ENCODE measurements around the gene LINC00237. TPM values are rescaled to one million over a fixed set of nuclear protein-coding genes. Genes with fewer than 3 reads are reported as not detected.

LINC00237 gene
- polyA plus RNA-seq, 1 experiment = not detected

DNA sequence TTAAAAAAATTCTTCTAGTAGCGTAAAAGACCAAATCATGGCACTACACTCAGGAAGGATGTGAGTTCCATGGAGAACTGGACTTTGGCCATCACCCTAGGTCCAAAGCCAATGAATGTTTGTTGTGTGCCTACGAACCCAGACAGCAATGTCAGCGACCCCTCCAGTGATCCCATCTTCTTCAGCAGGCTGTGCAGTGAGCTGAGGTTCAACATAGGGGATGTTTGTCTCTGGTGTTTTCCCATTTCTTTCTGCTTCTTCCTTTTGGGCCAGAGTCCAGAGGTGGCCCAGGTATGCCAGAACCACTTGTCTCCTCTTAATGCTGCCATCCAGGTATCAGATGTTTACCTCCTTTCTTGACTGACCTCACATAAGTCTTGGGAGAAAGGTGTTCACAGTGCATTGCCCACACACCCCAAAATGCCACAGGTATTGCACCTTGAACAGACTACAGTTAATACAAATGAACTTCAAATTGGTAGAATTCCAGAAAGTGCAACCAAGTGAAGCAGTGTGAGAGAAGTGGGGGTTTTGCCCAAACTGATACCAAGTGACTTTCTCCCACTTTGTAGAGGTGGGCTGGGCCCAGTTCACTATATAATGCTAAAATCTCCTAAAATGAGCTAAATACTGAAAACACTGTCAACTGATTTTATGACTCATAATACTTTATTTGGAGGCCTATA is 33.9 kb upstream of the LINC00237 start:
- H3K27ac ChIP-seq (ENCODE audit: low read depth, low read length) = no peak overlapping the region
- POLR2A ChIA-PET = no interaction called here
- no peak overlapping the region for H3K4me3 ChIP-seq (ENCODE audit: low read depth, low read length)
- DNase-seq (ENCODE audit: low read depth, low spot score) = no peak
- H3K27me3 ChIP-seq (ENCODE audit: control insufficient read depth, insufficient read depth, low read length) = no peaks in the 10 kb centered on the region
- CTCF ChIA-PET = interaction anchor here (1.3 kb wide), 1 partner anchor 365 kb away, joined by 3 read pairs; no protein-coding TSS in a partner anchor
- TF ChIP-seq, protein P1, sequence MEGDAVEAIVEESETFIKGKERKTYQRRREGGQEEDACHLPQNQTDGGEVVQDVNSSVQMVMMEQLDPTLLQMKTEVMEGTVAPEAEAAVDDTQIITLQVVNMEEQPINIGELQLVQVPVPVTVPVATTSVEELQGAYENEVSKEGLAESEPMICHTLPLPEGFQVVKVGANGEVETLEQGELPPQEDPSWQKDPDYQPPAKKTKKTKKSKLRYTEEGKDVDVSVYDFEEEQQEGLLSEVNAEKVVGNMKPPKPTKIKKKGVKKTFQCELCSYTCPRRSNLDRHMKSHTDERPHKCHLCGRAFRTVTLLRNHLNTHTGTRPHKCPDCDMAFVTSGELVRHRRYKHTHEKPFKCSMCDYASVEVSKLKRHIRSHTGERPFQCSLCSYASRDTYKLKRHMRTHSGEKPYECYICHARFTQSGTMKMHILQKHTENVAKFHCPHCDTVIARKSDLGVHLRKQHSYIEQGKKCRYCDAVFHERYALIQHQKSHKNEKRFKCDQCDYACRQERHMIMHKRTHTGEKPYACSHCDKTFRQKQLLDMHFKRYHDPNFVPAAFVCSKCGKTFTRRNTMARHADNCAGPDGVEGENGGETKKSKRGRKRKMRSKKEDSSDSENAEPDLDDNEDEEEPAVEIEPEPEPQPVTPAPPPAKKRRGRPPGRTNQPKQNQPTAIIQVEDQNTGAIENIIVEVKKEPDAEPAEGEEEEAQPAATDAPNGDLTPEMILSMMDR (IDR thresholded peaks at IDR 0.05; ENCODE audit: low read depth, low read length) = no peak
- no peaks in the 10 kb centered on the region for H3K9me3 ChIP-seq (ENCODE audit: control insufficient read depth, insufficient read depth, low read length)

DNA sequence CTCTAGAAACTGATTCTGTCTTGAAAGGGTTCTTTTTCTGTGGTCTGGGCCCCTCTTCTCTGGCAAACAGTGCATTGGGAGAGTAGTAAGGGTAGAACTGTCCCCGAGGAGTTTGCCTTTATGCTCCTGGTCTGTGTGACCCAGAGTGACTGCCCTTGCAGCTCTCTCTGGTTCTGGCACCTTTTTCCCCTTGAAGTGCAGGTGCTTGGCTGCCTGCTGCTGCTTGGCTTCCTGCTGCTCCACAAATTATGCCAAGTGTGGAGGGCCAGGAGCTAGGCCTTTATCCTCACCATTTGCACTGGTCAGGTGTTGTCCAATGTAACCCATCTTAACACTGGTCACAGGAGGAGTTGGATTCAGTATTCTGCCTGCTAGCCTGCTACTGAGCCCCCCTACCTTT is 30.9 kb upstream of the LINC00237 start:
- CTCF ChIA-PET = no interaction called here
- H3K9me3 ChIP-seq (ENCODE audit: control insufficient read depth, insufficient read depth, low read length) = no peaks in the 10 kb centered on the region

DNA sequence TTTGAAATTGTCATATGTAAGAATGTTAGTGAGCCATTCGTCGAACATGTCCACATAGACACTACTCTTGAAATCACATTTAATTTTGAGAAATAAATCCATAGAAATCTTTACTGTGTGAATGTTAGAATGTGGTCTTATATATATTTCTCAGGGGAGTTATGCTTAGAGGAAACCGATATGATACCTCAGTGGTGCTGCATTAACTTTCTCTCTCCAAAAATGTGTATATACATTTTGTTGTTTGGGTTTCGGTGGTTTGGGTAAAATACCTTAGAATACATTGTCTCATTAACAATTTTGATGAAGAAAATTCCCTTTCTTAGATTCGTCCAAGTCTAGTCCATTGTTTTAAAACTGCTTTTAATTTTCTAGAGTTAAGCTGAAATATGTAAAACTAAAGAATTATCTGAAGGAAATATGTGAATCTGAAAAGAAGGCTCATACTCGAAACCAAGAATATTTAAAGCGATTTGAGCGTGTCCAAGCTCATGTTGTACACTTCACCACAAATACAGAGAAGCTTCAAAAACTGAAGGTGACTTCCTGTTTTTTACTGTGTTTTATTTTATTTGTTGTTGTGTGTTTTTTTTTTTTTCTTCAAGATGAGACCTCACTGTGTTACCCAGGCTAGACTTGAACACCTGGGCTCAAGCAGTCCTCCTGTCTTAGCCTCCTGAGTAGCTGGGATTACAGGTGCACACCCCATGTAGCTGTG is 30.0 kb upstream of the LINC00237 start:
- CTCF ChIA-PET = interaction anchor here (0.7 to 0.8 kb wide), 2 partner anchors 85 to 100 kb away, joined by 4 to 7 read pairs; no protein-coding TSS in a partner anchor
- POLR2A ChIA-PET = interaction anchor here (1.0 kb wide), 1 partner anchor 10 kb away, joined by 3 read pairs; the partner anchor contains the start of gene KIZ
- Histone ChIP-seq H3K9me3 (ENCODE audit: control insufficient read depth, insufficient read depth, low read length) (no peaks in the 10 kb centered on the region), H3K4me3 (ENCODE audit: low read depth, low read length) (no peak overlapping the region), H3K27ac (ENCODE audit: low read depth, low read length) (no peak overlapping the region), H3K27me3 (ENCODE audit: control insufficient read depth, insufficient read depth, low read length) (no peaks in the 10 kb centered on the region)
- DNase-seq (ENCODE audit: low read depth, low spot score) = no peak
- TF ChIP-seq, protein P1 (IDR thresholded peaks at IDR 0.05; ENCODE audit: low read depth, low read length) = no peak

More for the DNA sequence above, 30.9 kb upstream of the LINC00237 start:
- Histone ChIP-seq H3K27ac (ENCODE audit: low read depth, low read length) (no peak overlapping the region), H3K27me3 (ENCODE audit: control insufficient read depth, insufficient read depth, low read length) (no peaks in the 10 kb centered on the region), H3K4me3 (ENCODE audit: low read depth, low read length) (no peak overlapping the region)
- TF ChIP-seq, protein P1 (IDR thresholded peaks at IDR 0.05; ENCODE audit: low read depth, low read length) = no peak
- no peak for DNase-seq (ENCODE audit: low read depth, low spot score)
- POLR2A ChIA-PET = no interaction called here

DNA sequence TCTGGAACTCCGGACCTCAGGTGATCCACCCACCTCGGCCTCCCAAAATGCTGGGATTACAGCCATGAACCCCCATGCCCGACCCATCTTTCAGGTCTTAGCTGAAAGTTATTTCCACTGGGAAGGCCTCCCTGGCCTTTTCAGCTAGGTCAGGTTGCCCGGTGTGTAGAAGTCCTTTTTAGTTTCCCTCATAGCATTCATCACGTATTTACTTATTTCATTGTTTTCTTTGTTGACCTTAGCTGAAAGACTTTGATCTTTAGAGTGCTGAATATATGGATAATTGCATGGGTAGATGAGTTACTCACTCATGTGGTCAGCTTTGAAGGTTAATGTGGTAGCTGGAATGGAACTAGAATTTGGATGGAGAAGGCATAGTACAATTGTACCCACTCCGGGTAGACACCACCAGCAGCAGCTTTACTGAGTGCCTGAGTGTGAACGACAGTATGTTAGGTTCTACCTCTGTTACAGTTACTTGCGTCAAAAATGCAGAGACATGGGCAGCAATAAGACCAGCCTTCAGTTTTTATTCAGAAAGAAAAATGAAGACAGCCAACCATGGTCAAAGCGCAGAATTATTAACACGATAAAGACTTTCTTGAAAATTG is 28.8 kb upstream of the LINC00237 start:
- Histone ChIP-seq H3K9me3 (ENCODE audit: control insufficient read depth, insufficient read depth, low read length) (no peaks in the 10 kb centered on the region), H3K27ac (ENCODE audit: low read depth, low read length) (no peak overlapping the region), H3K4me3 (ENCODE audit: low read depth, low read length) (no peak overlapping the region), H3K27me3 (ENCODE audit: control insufficient read depth, insufficient read depth, low read length) (no peaks in the 10 kb centered on the region)
- no peak for DNase-seq (ENCODE audit: low read depth, low spot score)
- TF ChIP-seq, protein P1 (IDR thresholded peaks at IDR 0.05; ENCODE audit: low read depth, low read length) = no peak
- ChIA-PET CTCF (no interaction called here), POLR2A (interaction anchor here (1.0 kb wide), 1 partner anchor 9 kb away, joined by 3 read pairs; the partner anchor contains the start of gene KIZ)

Data from AG04450 (cell line).